KMS-11 (cell line): ENCODE data around the gene HOXA13.

Experiments used
- H2AFZ ChIP-seq: fragments of 200-600 bp; sonication (generic); 2 replicates; pipeline ENCODE4 v1.6.1; 2016; ENCODE audit warnings: antibody characterized with exemption, mixed run types, low read depth
- H3K27ac ChIP-seq: fragments of 200-600 bp; sonication (generic); 2 replicates; pipeline ENCODE4 v1.6.1; 2016; ENCODE audit warnings: mild to moderate bottlenecking, mixed run types
- H3K27me3 ChIP-seq: fragments of 200-600 bp; sonication (generic); 2 replicates; pipeline ENCODE4 v1.6.1; 2017; ENCODE audit warnings: mild to moderate bottlenecking, low read depth, mixed run types, moderate library complexity; ENCODE audit not compliant: insufficient read depth
- H3K36me3 ChIP-seq: fragments of 200-600 bp; sonication (generic); 2 replicates; pipeline ENCODE4 v1.6.1; 2017; ENCODE audit warnings: mild to moderate bottlenecking, mixed run types; ENCODE audit not compliant: insufficient read depth
- H3K4me1 ChIP-seq: fragments of 200-600 bp; sonication (generic); 2 replicates; pipeline ENCODE4 v1.6.1; 2016; ENCODE audit warnings: mild to moderate bottlenecking, low read depth, mixed run types; ENCODE audit not compliant: poor library complexity, severe bottlenecking
- H3K4me2 ChIP-seq: fragments of 200-600 bp; sonication (generic); 2 replicates; pipeline ENCODE4 v1.7.0; 2016; ENCODE audit warnings: mild to moderate bottlenecking, mixed run types
- H3K4me3 ChIP-seq: fragments of 200-600 bp; sonication (generic); IDR thresholded peaks from 2 replicates; pipeline ENCODE4 v1.6.1; 2017; ENCODE audit warnings: low read depth, low read length, mixed read lengths; ENCODE audit not compliant: insufficient read depth
- H3K79me2 ChIP-seq: fragments of 200-600 bp; sonication (generic); 2 replicates; pipeline ENCODE4 v1.6.1; 2016; ENCODE audit warnings: low read depth, mixed run types; ENCODE audit not compliant: insufficient read depth
- H3K9ac ChIP-seq: fragments of 200-600 bp; sonication (generic); 2 replicates; pipeline ENCODE4 v1.6.1; 2016; ENCODE audit warnings: mild to moderate bottlenecking, mixed run types
- H4K20me1 ChIP-seq: fragments of 200-600 bp; sonication (generic); 2 replicates; pipeline ENCODE4 v1.6.1; 2016; ENCODE audit warnings: mild to moderate bottlenecking, mixed run types; ENCODE audit not compliant: insufficient read depth
- CTCF ChIP-seq: fragments of 200-600 bp; sonication (generic); conservative IDR thresholded peaks from 2 replicates; pipeline ENCODE4 v1.6.1; 2017; ENCODE audit warnings: low read depth, mild to moderate bottlenecking, antibody characterized with exemption, low read length, moderate library complexity, mixed read lengths

The HOXA13 gene

GRCh38 chr7:27235387-27236311, 35.8 kb upstream of the HOXA13 start:
- Histone ChIP-seq H2AFZ (no peak overlapping the region), H3K36me3 (no peaks in the 10 kb centered on the region), H3K9ac (no peak overlapping the region), H3K4me1 (no peaks in the 10 kb centered on the region), H3K4me3 (no peak overlapping the region), H4K20me1 (no peaks in the 10 kb centered on the region), H3K79me2 (no peaks in the 10 kb centered on the region), H3K27me3 (no peaks in the 10 kb centered on the region; the same call in 1 of the 2 replicates), H3K4me2 (no peak overlapping the region), H3K27ac (no peak overlapping the region)
- TF ChIP-seq CTCF = no peak

GRCh38 chr7:27229448-27229847, 29.6 kb upstream of the HOXA13 start:
- H3K36me3 ChIP-seq = no peaks in the 10 kb centered on the region

GRCh38 chr7:27224983-27225934, 25.4 kb upstream of the HOXA13 start:
- no peak for TF ChIP-seq CTCF
- Histone ChIP-seq H3K4me1 (peaks cover 9% of the 10 kb centered on the region), H3K79me2 (no peaks in the 10 kb centered on the region), H3K27ac (no peak overlapping the region), H3K4me3 (no peak overlapping the region), H3K9ac (no peak overlapping the region), H3K4me2 (no peak overlapping the region), H4K20me1 (no peaks in the 10 kb centered on the region), H3K27me3 (no peaks in the 10 kb centered on the region), H2AFZ (no peak overlapping the region), H3K36me3 (no peaks in the 10 kb centered on the region)

More at GRCh38 chr7:27229448-27229847, 29.6 kb upstream of the HOXA13 start:
- TF ChIP-seq CTCF = no peak
- Histone ChIP-seq H3K27ac (no peak overlapping the region), H3K9ac (no peak overlapping the region), H3K27me3 (no peaks in the 10 kb centered on the region), H3K4me1 (no peaks in the 10 kb centered on the region), H3K79me2 (no peaks in the 10 kb centered on the region), H4K20me1 (no peaks in the 10 kb centered on the region), H3K4me3 (no peak overlapping the region), H3K4me2 (no peak overlapping the region), H2AFZ (no peak overlapping the region)

GRCh38 chr7:27223941-27224575, 24.2 kb upstream of the HOXA13 start:
- H3K36me3 ChIP-seq = no peaks in the 10 kb centered on the region
- no peaks in the 10 kb centered on the region for H4K20me1 ChIP-seq
- H2AFZ ChIP-seq = no peak overlapping the region
- H3K79me2 ChIP-seq = no peaks in the 10 kb centered on the region
- peaks cover 9% of the 10 kb centered on the region for H3K4me1 ChIP-seq
- TF ChIP-seq CTCF = no peak
- H3K4me3 ChIP-seq = no peak overlapping the region
- H3K4me2 ChIP-seq = no peak overlapping the region
- no peak overlapping the region for H3K9ac ChIP-seq
- H3K27ac ChIP-seq = no peak overlapping the region
- no peaks in the 10 kb centered on the region for H3K27me3 ChIP-seq
